Endothelial cell of umbilical vein (primary cell): Measurements from ENCODE around the gene GPR108. TPM values are rescaled to one million over a fixed set of nuclear protein-coding genes. Genes with fewer than 3 reads are reported as not detected.

ENCODE experiments used
- BruUV-seq: library from RNA; stranded (reverse); fragments of 400-500 nt; replicated peaks from 2 replicates; lab custom pipeline; 2021; lab: Mats Ljungman, UMichigan
- CTCF ChIA-PET: fragments of 300-600, 350-600 bp; sonication (Branson Sonifier 250); formaldehyde crosslinking; loops from one replicate; lab custom pipeline; 2021; ENCODE audit warnings: antibody characterized with exemption, inconsistent platforms; lab: Charles Lee
- POLR2A ChIA-PET: fragments of 300-600, 350-600 bp; sonication (Branson Sonifier 250); formaldehyde crosslinking; loops from one replicate; lab custom pipeline; 2021; ENCODE audit warnings: antibody characterized with exemption, inconsistent platforms; lab: Charles Lee
- DNase-seq: peaks from one replicate; pipeline ENCODE4 v3.0.0-alpha.2; 2011; ENCODE audit warnings: low read depth, low spot score
- FAIRE-seq: peaks from 2 replicates; lab custom pipeline; 2011; peaks lifted over from hg19 to GRCh38; lab: Jason Lieb, UNC
- H2AFZ ChIP-seq: 2 replicates; pipeline ENCODE4 v1.6.0; 2012; ENCODE audit warnings: low read depth, low read length, control low read depth, inconsistent platforms
- H3K27ac ChIP-seq: 2 replicates; pipeline ENCODE4 v1.5.1; 2011; ENCODE audit warnings: low read depth, mild to moderate bottlenecking, control low read depth, low read length, moderate library complexity; ENCODE audit not compliant: insufficient read depth
- H3K27me3 ChIP-seq, 2 experiments: 2 replicates each; pipeline versions ENCODE4 v1.6.0 to v1.6.1; 2011; ENCODE audit warnings: low read length in 2 of 2, mixed read lengths in 1 of 2; ENCODE audit not compliant: control insufficient read depth in 2 of 2, insufficient read depth in 2 of 2
- H3K36me3 ChIP-seq, 2 experiments: 2 replicates in 1 of 2; 3 replicates in 1 of 2; pipeline ENCODE4 v1.5.1; 2011; ENCODE audit warnings: low read length in 2 of 2, mild to moderate bottlenecking in 1 of 2, moderate library complexity in 1 of 2; ENCODE audit not compliant: control insufficient read depth in 2 of 2, insufficient read depth in 2 of 2; ENCODE audit errors: extremely low read depth in 1 of 2
- H3K4me1 ChIP-seq: 3 replicates; pipeline ENCODE4 v1.5.1; 2011; ENCODE audit warnings: mild to moderate bottlenecking, low read length; ENCODE audit not compliant: control insufficient read depth, insufficient read depth; ENCODE audit errors: extremely low read depth
- H3K4me2 ChIP-seq: 2 replicates; pipeline ENCODE4 v1.6.1; 2011; ENCODE audit warnings: low read length, control low read depth, mixed read lengths; ENCODE audit not compliant: insufficient read depth
- H3K4me3 ChIP-seq, 3 experiments: fragments of 200-600 bp in 1 of 3; sonication (generic), shearing (Covaris generic) in 1 of 3; replicated peaks in 1 of 3; 2 replicates each; pipeline ENCODE4 v1.5.1; 2011 to 2016; ENCODE audit warnings: control low read depth in 3 of 3, low read length in 3 of 3, mild to moderate bottlenecking in 2 of 3, inconsistent platforms in 1 of 3, low read depth in 1 of 3, moderate library complexity in 1 of 3; ENCODE audit not compliant: insufficient read depth in 1 of 3
- H3K79me2 ChIP-seq: 2 replicates; pipeline ENCODE4 v1.6.0; 2012; ENCODE audit warnings: low read length, inconsistent platforms; ENCODE audit not compliant: control insufficient read depth, insufficient read depth
- H3K9ac ChIP-seq: replicated peaks from 2 replicates; pipeline ENCODE3; 2011; ENCODE audit warnings: low read length, control low read depth; ENCODE audit not compliant: insufficient read depth; ENCODE audit errors: extremely low read depth
- H3K9me1 ChIP-seq: replicated peaks from 3 replicates; pipeline ENCODE4 v1.6.0; 2011; ENCODE audit warnings: mild to moderate bottlenecking, low read length; ENCODE audit not compliant: control insufficient read depth, insufficient read depth; ENCODE audit errors: extremely low read depth
- H3K9me3 ChIP-seq: replicated peaks from 2 replicates; pipeline ENCODE4 v1.5.1; 2012; ENCODE audit warnings: low read length, inconsistent platforms; ENCODE audit not compliant: control insufficient read depth, insufficient read depth
- H4K20me1 ChIP-seq: replicated peaks from 2 replicates; pipeline ENCODE3; 2011; ENCODE audit warnings: mild to moderate bottlenecking, low read length; ENCODE audit not compliant: control insufficient read depth, insufficient read depth; ENCODE audit errors: extremely low read depth
- EZH2 ChIP-seq: IDR thresholded peaks from 2 replicates; pipeline ENCODE4 v1.6.1; 2012; ENCODE audit warnings: borderline replicate concordance, low read depth, mild to moderate bottlenecking, moderate library complexity, low read length, inconsistent platforms; ENCODE audit not compliant: severe bottlenecking
- FOS ChIP-seq: IDR thresholded peaks from 2 replicates; pipeline ENCODE4 v1.6.1; 2011; ENCODE audit warnings: mild to moderate bottlenecking, low read length, moderate library complexity, borderline replicate concordance; ENCODE audit not compliant: insufficient read depth
- GATA2 ChIP-seq: IDR thresholded peaks from 2 replicates; pipeline ENCODE4 v1.7.0; 2011; ENCODE audit warnings: low read depth, mild to moderate bottlenecking, moderate library complexity, mixed read lengths, low read length; ENCODE audit not compliant: insufficient read length, insufficient read depth
- JUN ChIP-seq: IDR thresholded peaks from 2 replicates; pipeline ENCODE4 v1.6.1; 2011; ENCODE audit warnings: borderline replicate concordance, low read depth; ENCODE audit not compliant: insufficient read length, insufficient read depth
- MAX ChIP-seq: IDR thresholded peaks from 2 replicates; pipeline ENCODE4 v1.6.1; 2011; ENCODE audit not compliant: insufficient read depth, insufficient read length
- MYC ChIP-seq: IDR thresholded peaks from one replicate; pipeline ENCODE4 v1.6.1; 2011; ENCODE audit warnings: mild to moderate bottlenecking, low read depth, low read length
- POLR2A ChIP-seq: IDR thresholded peaks from 2 replicates; pipeline ENCODE4 v1.6.1; 2012; ENCODE audit warnings: low read depth, mild to moderate bottlenecking, control low read depth, low read length
- POLR2AphosphoS5 ChIP-seq: IDR thresholded peaks from 2 replicates; pipeline ENCODE4 v1.6.1; 2012; ENCODE audit warnings: low read depth, mild to moderate bottlenecking, control low read depth, low read length, moderate library complexity; ENCODE audit not compliant: insufficient read depth
- dilution Hi-C: fragments of 300-500 bp; cut with MboI; formaldehyde crosslinking; loops from one replicate; pipeline ENCODE4 v1.15.0; 2019; ENCODE audit warnings: low sequenced_read_pairs; ENCODE audit not compliant: extremely low pct_ligation_motif_present
- intact Hi-C: fragments of 100-400 bp; cut with micrococcal nuclease; formaldehyde crosslinking; loops from one replicate; pipeline ENCODE4 v1.10.0; 2022
- polyA plus RNA-seq, 4 experiments: library from polyadenylated mRNA; depleted of rRNA in 3 of 4; stranded (reverse) in 3 of 4; unstranded in 1 of 4; fragments of >200 nt; gene quantifications; 2 replicates each; pipeline versions ENCODE4 v1.2.1 to v1.2.3, GENCODE V29; 2011 to 2012; ENCODE audit warnings: missing spikeins in 1 of 4
- total RNA-seq: library from RNA; stranded (reverse); gene quantifications from 2 replicates; pipeline ENCODE4 v1.2.3, GENCODE V29; 2021
- TF ChIP-seq, protein P1 (sequence below), 2 donors: IDR thresholded peaks; 1 replicate in 1 of 2; 2 replicates in 1 of 2; pipeline ENCODE4 v1.5.1; 2011; ENCODE audit warnings: low read length in 2 of 2, mild to moderate bottlenecking in 2 of 2, moderate library complexity in 2 of 2, control low read depth in 1 of 2, inconsistent platforms in 1 of 2, low read depth in 1 of 2; ENCODE audit not compliant: insufficient read depth in 1 of 2; ENCODE audit errors: extremely low read depth in 1 of 2

Gene GPR108
- total and polyA plus RNA-seq, 2 donors (not counting 3 experiments of a cell fraction or from before 2014, with no cell fraction given), result 68.5 to 80.2 TPM

GRCh38 chr19:6707658-6708018, 29.7 kb downstream of the GPR108 start:
- Histone ChIP-seq H3K27me3 (peaks cover 2 to 5% of the 10 kb centered on the region in 2 experiments), H2AFZ (no peak overlapping the region), H3K4me2 (no peak overlapping the region), H3K79me2 (no peaks in the 10 kb centered on the region), H3K9ac (no peak overlapping the region), H3K4me3 (no peak overlapping the region), H4K20me1 (no peaks in the 10 kb centered on the region), H3K27ac (no peak overlapping the region), H3K9me3 (no peaks in the 10 kb centered on the region), H3K4me1 (no peaks in the 10 kb centered on the region), H3K9me1 (no peaks in the 10 kb centered on the region), H3K36me3 (no peaks in the 10 kb centered on the region)
- DNase-seq (no peak), FAIRE-seq (no peak)
- ChIA-PET CTCF (no interaction called here), POLR2A (no interaction called here)
- intact Hi-C loops, result no loop called here
- BruUV-seq, result no TSS peak
- TF ChIP-seq MAX (no peak), POLR2A (no peak), MYC (no peak), EZH2 (no peak), GATA2 (no peak), FOS (no peak), JUN (no peak), POLR2AphosphoS5 (no peak)
- TF ChIP-seq, protein P1, sequence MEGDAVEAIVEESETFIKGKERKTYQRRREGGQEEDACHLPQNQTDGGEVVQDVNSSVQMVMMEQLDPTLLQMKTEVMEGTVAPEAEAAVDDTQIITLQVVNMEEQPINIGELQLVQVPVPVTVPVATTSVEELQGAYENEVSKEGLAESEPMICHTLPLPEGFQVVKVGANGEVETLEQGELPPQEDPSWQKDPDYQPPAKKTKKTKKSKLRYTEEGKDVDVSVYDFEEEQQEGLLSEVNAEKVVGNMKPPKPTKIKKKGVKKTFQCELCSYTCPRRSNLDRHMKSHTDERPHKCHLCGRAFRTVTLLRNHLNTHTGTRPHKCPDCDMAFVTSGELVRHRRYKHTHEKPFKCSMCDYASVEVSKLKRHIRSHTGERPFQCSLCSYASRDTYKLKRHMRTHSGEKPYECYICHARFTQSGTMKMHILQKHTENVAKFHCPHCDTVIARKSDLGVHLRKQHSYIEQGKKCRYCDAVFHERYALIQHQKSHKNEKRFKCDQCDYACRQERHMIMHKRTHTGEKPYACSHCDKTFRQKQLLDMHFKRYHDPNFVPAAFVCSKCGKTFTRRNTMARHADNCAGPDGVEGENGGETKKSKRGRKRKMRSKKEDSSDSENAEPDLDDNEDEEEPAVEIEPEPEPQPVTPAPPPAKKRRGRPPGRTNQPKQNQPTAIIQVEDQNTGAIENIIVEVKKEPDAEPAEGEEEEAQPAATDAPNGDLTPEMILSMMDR (IDR thresholded peaks at IDR 0.05; ENCODE audit: extremely low read depth in 1 of 2, insufficient read depth in 1 of 2, low read depth in 1 of 2, low read length in 2 of 2), result no peak
- dilution Hi-C loops, result no loop called here
